Measurements from ENCODE around the gene DFFB.

DNA sequence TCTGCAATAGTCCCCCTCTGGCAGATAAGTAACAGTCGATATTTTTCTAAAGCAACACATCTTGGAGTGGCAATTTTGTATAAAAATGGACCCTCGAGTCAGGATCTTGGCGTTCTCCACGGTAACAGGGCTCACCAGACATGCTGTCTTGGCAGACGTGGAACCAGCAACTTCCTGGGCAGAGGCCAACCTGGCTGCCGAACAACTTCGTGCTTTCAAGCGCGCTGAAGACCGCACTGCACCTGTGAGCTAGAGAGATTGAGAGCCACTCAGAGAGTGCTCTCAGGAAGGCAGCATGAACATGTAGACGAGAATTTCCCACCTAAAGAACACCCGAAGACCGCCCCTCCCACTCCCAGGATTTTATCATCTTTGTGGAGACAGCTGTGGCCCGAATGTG is 35.5 kb downstream of the DFFB start:
- no peak for TF ChIP-seq POLR2A (IDR thresholded peaks at IDR 0.05; ENCODE audit: low read depth, low read length)
- TF ChIP-seq CTCF (IDR thresholded peaks at IDR 0.05; ENCODE audit: extremely low read depth in 1 of 2, insufficient read depth in 1 of 2, low read depth in 1 of 2, low read length in 2 of 2), result no peak
- no peak for TF ChIP-seq EZH2 (IDR thresholded peaks at IDR 0.05; ENCODE audit: borderline replicate concordance, low read depth, low read length, severe bottlenecking)
- TF ChIP-seq POLR2AphosphoS5 (IDR thresholded peaks at IDR 0.05; ENCODE audit: insufficient read depth, low read depth, low read length), result no peak
- TF ChIP-seq MAX (IDR thresholded peaks at IDR 0.05; ENCODE audit: insufficient read depth, insufficient read length), result no peak
